ENCODE results near the gene ISLR.

DNA sequence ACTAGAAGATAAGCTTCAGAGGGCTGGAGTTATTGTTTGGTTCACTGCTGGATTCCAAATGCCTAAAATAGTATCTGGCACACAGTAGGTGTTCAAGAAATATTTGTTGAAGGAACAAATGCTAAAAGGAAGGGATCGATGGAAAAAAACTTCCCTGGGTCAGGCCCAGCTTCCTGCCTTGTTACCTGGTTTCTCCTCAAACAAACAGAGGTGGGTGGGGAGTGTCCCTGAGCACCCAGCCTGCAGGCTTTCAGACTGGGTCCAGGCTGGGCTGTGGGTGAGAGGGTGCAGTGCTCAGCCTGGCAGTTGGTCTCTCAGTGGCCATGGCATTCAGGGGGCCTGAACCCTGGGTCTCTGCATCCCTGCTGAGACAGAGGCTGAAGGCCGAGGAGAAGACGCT lies 43.4 kb downstream of the ISLR start:
- no peak for TF ChIP-seq SUZ12 (IDR thresholded peaks at IDR 0.05; ENCODE audit: extremely low read depth, insufficient read depth, insufficient read length)
- no peak for TF ChIP-seq ZNF274 (IDR thresholded peaks at IDR 0.05; ENCODE audit: low read depth, low read length)
- no peak for TF ChIP-seq YY1 (IDR thresholded peaks at IDR 0.05; ENCODE audit: insufficient read depth, insufficient read length)
